SK-N-SH treated with all-trans-retinoic acid at 6 μM for 48 hours (cell line): Measurements from ENCODE around the gene STARD13.

Experiments
- CREB5 ChIP-seq: fragments of 250-450 bp; sonication (Bioruptor Pico); IDR thresholded peaks from 2 replicates; pipeline ENCODE4 v1.5.1; 2020; ENCODE audit warnings: low read depth, mild to moderate bottlenecking, moderate library complexity
- ZFP30 ChIP-seq: fragments of 450-650 bp; formaldehyde crosslinking; IDR thresholded peaks from 2 replicates; pipeline ENCODE4 v1.5.0; 2022; ENCODE audit warnings: mild to moderate bottlenecking, moderate library complexity

DNA sequence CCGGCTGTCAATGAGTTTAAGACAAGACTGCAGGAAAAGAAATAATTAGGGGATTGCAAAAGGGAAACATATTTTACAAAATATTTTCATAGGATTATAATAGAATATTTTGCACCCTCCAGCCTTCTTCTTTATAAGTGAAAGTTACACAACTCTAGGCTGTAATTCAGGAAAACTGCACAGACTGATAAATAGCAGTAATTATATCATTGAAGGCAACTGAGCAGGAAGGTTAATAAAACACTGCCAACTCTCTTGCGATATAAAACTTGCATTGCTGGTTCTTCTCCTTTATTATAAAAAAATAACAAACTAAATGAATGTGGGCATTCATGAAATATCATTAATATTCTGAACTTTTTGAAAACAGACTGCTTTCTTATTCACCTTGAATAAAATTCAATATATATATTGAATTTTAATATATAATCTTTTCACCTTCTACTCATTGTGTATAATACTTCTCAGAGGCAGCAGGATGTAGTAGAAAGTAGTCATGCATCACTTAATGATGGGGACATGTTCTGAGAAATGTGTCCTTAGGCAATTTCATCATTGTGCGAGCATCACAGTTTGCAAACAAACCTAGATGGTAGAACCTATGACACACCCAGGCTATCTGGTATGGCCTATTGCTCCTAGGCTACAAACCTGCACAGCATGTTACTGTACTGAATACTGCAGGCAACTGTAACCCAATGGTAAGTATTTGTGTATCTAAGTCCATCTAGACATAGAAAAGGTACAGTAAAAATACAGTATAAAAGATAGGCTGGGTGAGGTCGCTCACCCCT is 24.9 kb upstream of the STARD13 start:
- TF ChIP-seq ZFP30 (CRISPR knock-in tag), result no peak
- TF ChIP-seq CREB5 (CRISPR knock-in tag), result no peak
